Ovary (tissue), 9 donors: ENCODE results near the gene EML1. TPM values are rescaled to one million over a fixed set of nuclear protein-coding genes. Genes with fewer than 3 reads are reported as not detected.

ENCODE experiments used
- DNase-seq, 5 donors: peaks; one replicate each; pipeline ENCODE4 v3.0.0-alpha.2; 2019 to 2020
- H3K27ac ChIP-seq, 2 donors: fragments of 200-600 bp; one replicate each; pipeline versions ENCODE4 v1.5.1 to v1.8.0; 2019 to 2022
- H3K27me3 ChIP-seq: fragments of 200-600 bp; one replicate; pipeline ENCODE4 v1.8.0; 2022
- H3K36me3 ChIP-seq: fragments of 200-600 bp; sonication (generic); one replicate; pipeline ENCODE4 v1.5.1; 2019
- H3K4me1 ChIP-seq: one replicate; pipeline ENCODE4 v1.8.1; 2013; ENCODE audit warnings: mild to moderate bottlenecking, moderate library complexity; ENCODE audit not compliant: insufficient read depth
- H3K4me3 ChIP-seq: fragments of 200-600 bp; sonication (generic); one replicate; pipeline ENCODE4 v1.5.1; 2017
- H3K9me3 ChIP-seq, 2 donors: fragments of 200-600 bp in 1 of 2; sonication (generic) in 1 of 2; one replicate each; pipeline versions ENCODE4 v1.5.1 to v1.8.1; 2013 to 2019; ENCODE audit warnings: mild to moderate bottlenecking in 1 of 2, moderate library complexity in 1 of 2
- CTCF ChIP-seq, 3 donors: fragments of 450-650 bp in 2 of 3; fragments of 200-600 bp in 1 of 3; IDR thresholded peaks; one replicate each; pipeline versions ENCODE4 v1.5.1 to v1.8.0; 2016 to 2022; ENCODE audit warnings: antibody characterized with exemption in 3 of 3, mild to moderate bottlenecking in 1 of 3
- EP300 ChIP-seq: sonication (generic); formaldehyde crosslinking; IDR thresholded peaks from one replicate; pipeline ENCODE4 v1.6.1; 2017; ENCODE audit warnings: antibody characterized with exemption
- POLR2A ChIP-seq: fragments of 450-650 bp; IDR thresholded peaks from one replicate; pipeline ENCODE4 v1.6.1; 2017; ENCODE audit warnings: antibody characterized with exemption, mild to moderate bottlenecking, moderate library complexity
- WGBS, 3 donors: extraction: QIAGEN DNeasy Blood & Tissue Kit in 1 of 3; methylation state at CpG; one replicate each; pipeline versions ENCODE4 v1.1.5 to v1.1.7; 2013 to 2017; 5-methylcytosine and 5-hydroxymethylcytosine counted together
- intact Hi-C, 4 donors: fragments of 100-400 bp; cut with DNase I; formaldehyde crosslinking; loops; one replicate each; pipeline versions ENCODE4 v1.11.0 to v1.15.1; 2022 to 2023
- polyA plus RNA-seq, 2 donors: library from polyadenylated mRNA; stranded (reverse); fragments of 200-250 nt in 1 of 2; fragments of 350-450 nt in 1 of 2; fragmentation: Illumina TruSeq in 1 of 2; extraction: RNeasy Lipid Tissue Mini Kit (QIAGEN cat#74804) in 1 of 2; gene quantifications; one replicate each; pipeline ENCODE4 v1.2.3, GENCODE V29; 2013 to 2014
- total RNA-seq, 7 donors: library from RNA; depleted of rRNA in 2 of 7; stranded (reverse); fragments of >200 nt in 2 of 7; fragmentation: NEBNext Ultra II Directional in 3 of 7; extraction: Animal tissue kit (Norgen Biotek cat#: 25700) in 3 of 7; gene quantifications; one replicate each; pipeline versions ENCODE4 v1.1.0 to v1.2.4, GENCODE V29; 2016 to 2023
- donor health status: DM: no; HTN: no; CAD: no; lungs with moderate emphysema.
- donor health status: DM: no; HTN: no; CAD: no.
- donor health status: Bipolar disorder and iron deficiency.
- donor health status: DM: yes; HTN: yes; CAD: no.
- donor health status: DM: no; HTN: no; CAD: no.
- donor health status: DM: yes; HTN: yes; CAD: no.

The EML1 gene
- total and polyA plus RNA-seq, 9 donors = 4.4 to 22.3 (median 9.8) TPM

GRCh38 chr14:99749142-99749541 is 44.1 kb upstream of the EML1 start:
- Histone ChIP-seq H3K36me3 (no peaks in the 10 kb centered on the region), H3K4me3 (no peak overlapping the region), H3K9me3 (no peaks in the 10 kb centered on the region), H3K4me1 (peaks cover 20% of the 10 kb centered on the region), H3K27me3 (no peaks in the 10 kb centered on the region), H3K27ac (no peak overlapping the region)
- DNase-seq = no peak
- intact Hi-C loops = no loop called here
- no peak for TF ChIP-seq CTCF (IDR thresholded peaks at IDR 0.05)
- TF ChIP-seq POLR2A = no peak
- no peak for TF ChIP-seq EP300
- WGBS, 3 donors = 78 to 85% (median 85%) methylated on average over 13 of the region's 13 CpGs

GRCh38 chr14:99749763-99750715 is 43.2 kb upstream of the EML1 start:
- 43 to 45% (median 44%) methylated on average over 23 of the region's 23 CpGs for WGBS, 3 donors
- intact Hi-C loops = no loop called here

DNA sequence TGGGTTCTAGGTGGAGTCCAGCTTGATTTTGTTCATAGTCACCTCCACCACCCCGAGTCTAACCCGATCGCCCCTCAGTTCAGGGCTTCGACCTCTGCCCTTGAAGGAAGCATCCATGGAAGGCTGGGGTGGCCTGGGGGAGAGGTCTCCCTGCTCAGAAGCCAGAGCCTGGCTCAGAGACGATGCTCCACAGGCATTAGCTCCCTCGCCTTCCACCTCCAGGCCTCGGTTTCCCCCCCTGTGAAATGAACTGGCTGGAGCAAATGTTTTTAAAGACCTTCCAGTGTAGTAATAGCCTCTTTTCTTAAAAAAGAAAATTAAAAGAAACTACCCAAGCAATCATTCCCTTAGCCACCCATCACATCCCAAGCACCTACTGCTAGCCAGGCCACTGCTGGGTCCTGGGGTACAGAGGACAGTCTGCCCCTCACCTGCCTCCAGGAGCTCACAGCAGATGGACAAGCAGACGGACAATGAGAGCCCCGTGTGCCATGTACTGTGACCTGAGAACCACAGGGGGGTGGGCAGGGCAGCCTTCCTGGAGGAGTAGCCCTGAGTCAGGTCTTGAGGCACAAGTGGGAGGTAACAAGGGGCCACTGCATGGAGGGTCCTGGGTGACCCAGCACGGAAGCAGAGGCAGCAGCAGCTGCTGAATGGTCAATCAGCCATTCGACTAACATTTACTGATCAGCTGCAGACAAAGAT is 42.3 kb upstream of the EML1 start:
- no peak for TF ChIP-seq CTCF (IDR thresholded peaks at IDR 0.05)
- no peak for TF ChIP-seq EP300
- no peak for TF ChIP-seq POLR2A
- H3K27ac ChIP-seq = no peak overlapping the region
- H3K36me3 ChIP-seq = no peaks in the 10 kb centered on the region
- H3K4me1 ChIP-seq = peaks cover 20% of the 10 kb centered on the region
- intact Hi-C loops = no loop called here
- WGBS, 3 donors = 83 to 94% (median 93%) methylated on average over 11 of the region's 11 CpGs
- H3K9me3 ChIP-seq = no peaks in the 10 kb centered on the region
- H3K4me3 ChIP-seq = no peak overlapping the region
- DNase-seq = no peak
- H3K27me3 ChIP-seq = no peaks in the 10 kb centered on the region

More at GRCh38 chr14:99749763-99750715, 43.2 kb upstream of the EML1 start:
- Histone ChIP-seq H3K4me3 (no peak overlapping the region), H3K27me3 (no peaks in the 10 kb centered on the region), H3K9me3 (no peaks in the 10 kb centered on the region), H3K36me3 (no peaks in the 10 kb centered on the region), H3K27ac (no peak overlapping the region), H3K4me1 (peaks cover 18% of the 10 kb centered on the region)
- DNase-seq = peak in 1 of 5 donors; percentile 20
- no peak for TF ChIP-seq POLR2A
- no peak for TF ChIP-seq CTCF (IDR thresholded peaks at IDR 0.05)
- TF ChIP-seq EP300 = no peak

DNA sequence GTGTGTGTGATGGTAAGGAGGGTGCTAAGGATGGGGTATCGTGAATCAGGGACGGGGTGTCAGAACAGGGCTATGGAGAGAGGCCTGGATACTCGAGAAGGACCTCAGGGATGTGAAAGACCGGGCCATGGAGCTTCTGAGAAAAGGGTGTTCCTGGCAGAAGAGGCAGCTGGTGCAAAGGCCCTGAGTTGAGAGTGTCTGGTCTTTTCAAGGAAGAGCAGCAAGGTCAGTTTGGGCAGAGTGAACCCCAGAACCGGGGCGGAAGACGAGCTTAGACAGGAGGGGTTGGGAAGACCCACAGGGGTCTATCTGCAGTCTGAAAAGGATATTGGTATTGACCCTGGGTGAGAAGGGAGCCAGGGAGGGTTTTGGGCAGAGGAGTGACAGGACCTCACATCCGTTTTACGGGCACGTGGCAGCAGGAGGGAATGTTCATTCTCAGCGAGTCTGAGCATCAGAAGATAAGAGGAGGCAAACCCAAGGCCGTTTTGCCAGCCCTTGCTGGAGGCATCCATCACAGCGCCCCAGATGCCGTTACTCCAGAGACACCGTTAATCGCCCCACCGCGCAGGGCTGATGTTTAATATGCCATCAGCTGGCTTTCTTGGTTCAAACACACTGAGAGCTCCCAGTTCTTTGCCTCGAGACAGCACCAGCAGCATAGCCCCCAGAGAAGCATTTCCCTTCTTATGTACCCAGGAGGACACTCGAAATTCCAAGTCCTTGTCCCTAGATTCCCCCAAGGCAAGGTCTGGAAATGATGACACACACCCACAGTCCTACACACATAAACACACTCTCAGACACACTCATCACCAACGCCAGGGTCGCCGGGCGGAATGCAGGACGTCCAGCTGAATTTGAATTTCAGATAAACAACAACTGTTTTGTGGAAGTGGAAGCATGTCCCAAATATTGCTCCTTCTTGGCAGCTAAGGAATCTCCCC is 41.4 kb upstream of the EML1 start:
- WGBS, 3 donors = 35 to 64% (median 44%) methylated on average over 25 of the region's 25 CpGs
- intact Hi-C loops = no loop called here
- Histone ChIP-seq H3K9me3 (no peaks in the 10 kb centered on the region), H3K4me1 (peaks cover 14% of the 10 kb centered on the region), H3K27ac (no peak overlapping the region), H3K36me3 (no peaks in the 10 kb centered on the region), H3K27me3 (no peaks in the 10 kb centered on the region), H3K4me3 (no peak overlapping the region)
- DNase-seq = peak in 1 of 5 donors; percentile 19
- TF ChIP-seq CTCF (IDR thresholded peaks at IDR 0.05) (no peak), POLR2A (no peak), EP300 (no peak)
